Measurements from ENCODE around the gene GATD1. TPM values are rescaled to one million over a fixed set of nuclear protein-coding genes. Genes with fewer than 3 reads are reported as not detected.

The GATD1 gene
- total RNA-seq, 1 donor from 2014 or later = 51.9 TPM

GRCh38 chr11:771617-772204 lies 5.6 kb downstream of the GATD1 start:
- Histone ChIP-seq H3K27ac (ENCODE audit: low read depth, low read length) (no peak overlapping the region), H3K4me3 (ENCODE audit: insufficient read depth, low read depth, low read length) (no peak overlapping the region), H2AFZ (ENCODE audit: low read depth, low read length) (no peak overlapping the region), H3K27me3 (ENCODE audit: insufficient read depth, low read length) (no peaks in the 10 kb centered on the region), H3K79me2 (ENCODE audit: insufficient read depth, low read length) (peaks cover 66% of the 10 kb centered on the region), H3K9me3 (ENCODE audit: insufficient read depth, low read depth, low read length) (no peaks in the 10 kb centered on the region), H3K36me3 (ENCODE audit: insufficient read depth, low read length) (no peaks in the 10 kb centered on the region), H3K9ac (ENCODE audit: low read length) (no peak overlapping the region), H3K4me1 (ENCODE audit: insufficient read depth, low read length) (peaks cover 18% of the 10 kb centered on the region), H4K20me1 (ENCODE audit: insufficient read depth, low read length) (peaks cover 73% of the 10 kb centered on the region), H3K4me2 (ENCODE audit: low read length) (no peak overlapping the region)
- TF ChIP-seq CTCF (IDR thresholded peaks at IDR 0.05; ENCODE audit: insufficient read depth, low read depth, low read length) (no peak), EZH2 (IDR thresholded peaks at IDR 0.05; ENCODE audit: insufficient read depth, low read length) (no peak)
- Mint-ChIP-seq H3K27ac (ENCODE audit: unreplicated experiment) (no peak overlapping the region), H3K4me1 (ENCODE audit: low read depth, unreplicated experiment) (peaks cover 7% of the 10 kb centered on the region), H3K27me3 (ENCODE audit: low read depth, unreplicated experiment) (no peaks in the 10 kb centered on the region), H3K36me3 (ENCODE audit: low read depth, unreplicated experiment) (peaks cover 3% of the 10 kb centered on the region), H3K4me3 (ENCODE audit: unreplicated experiment) (no peak overlapping the region), H3K9me3 (ENCODE audit: unreplicated experiment) (no peaks in the 10 kb centered on the region)
- no peak for DNase-seq (ENCODE audit: low read depth)
- no peak for FAIRE-seq

- H3K9me3 ChIP-seq (ENCODE audit: insufficient read depth, low read depth, low read length) = no peaks in the 10 kb centered on the region
- Mint-ChIP-seq H3K4me3 (ENCODE audit: unreplicated experiment) (no peak overlapping the region), H3K27ac (ENCODE audit: unreplicated experiment) (no peak overlapping the region), H3K27me3 (ENCODE audit: low read depth, unreplicated experiment) (no peaks in the 10 kb centered on the region), H3K9me3 (ENCODE audit: unreplicated experiment) (no peaks in the 10 kb centered on the region), H3K4me1 (ENCODE audit: low read depth, unreplicated experiment) (peaks cover 9% of the 10 kb centered on the region), H3K36me3 (ENCODE audit: low read depth, unreplicated experiment) (peaks cover 4% of the 10 kb centered on the region)
- H3K4me3 ChIP-seq (ENCODE audit: insufficient read depth, low read depth, low read length) = no peak overlapping the region
- DNase-seq (ENCODE audit: low read depth) = no peak
- peaks cover 58% of the 10 kb centered on the region for H3K79me2 ChIP-seq (ENCODE audit: insufficient read depth, low read length)
- H3K27ac ChIP-seq (ENCODE audit: low read depth, low read length) = no peak overlapping the region
- TF ChIP-seq CTCF (IDR thresholded peaks at IDR 0.05; ENCODE audit: insufficient read depth, low read depth, low read length) = no peak
- TF ChIP-seq EZH2 (IDR thresholded peaks at IDR 0.05; ENCODE audit: insufficient read depth, low read length) = no peak
- H2AFZ ChIP-seq (ENCODE audit: low read depth, low read length) = no peak overlapping the region
- peaks cover 3% of the 10 kb centered on the region for H3K36me3 ChIP-seq (ENCODE audit: insufficient read depth, low read length)
- peaks cover 74% of the 10 kb centered on the region for H4K20me1 ChIP-seq (ENCODE audit: insufficient read depth, low read length)
- peaks cover 12% of the 10 kb centered on the region for H3K4me1 ChIP-seq (ENCODE audit: insufficient read depth, low read length)
- H3K9ac ChIP-seq (ENCODE audit: low read length) = no peak overlapping the region
- no peak for FAIRE-seq
- no peaks in the 10 kb centered on the region for H3K27me3 ChIP-seq (ENCODE audit: insufficient read depth, low read length)
- H3K4me2 ChIP-seq (ENCODE audit: low read length) = no peak overlapping the region
Observed at GRCh38 chr11:770642-771616, 6.4 kb downstream of the GATD1 start.
